Activated CD8-positive, alpha-beta memory T cell treated with anti-CD3 and anti-CD28 coated beads, Interleukin-2, amount 50 U/mL, for 48 hours (primary cell): Measurements from ENCODE around the gene PRKAG1.
A peak's percentile ranks its signal among the peaks of the same experiment; 100 is the strongest.

Experiments
- DNase-seq: peaks from one replicate; pipeline ENCODE4 v3.0.0-alpha.2; 2020

The PRKAG1 gene

DNA sequence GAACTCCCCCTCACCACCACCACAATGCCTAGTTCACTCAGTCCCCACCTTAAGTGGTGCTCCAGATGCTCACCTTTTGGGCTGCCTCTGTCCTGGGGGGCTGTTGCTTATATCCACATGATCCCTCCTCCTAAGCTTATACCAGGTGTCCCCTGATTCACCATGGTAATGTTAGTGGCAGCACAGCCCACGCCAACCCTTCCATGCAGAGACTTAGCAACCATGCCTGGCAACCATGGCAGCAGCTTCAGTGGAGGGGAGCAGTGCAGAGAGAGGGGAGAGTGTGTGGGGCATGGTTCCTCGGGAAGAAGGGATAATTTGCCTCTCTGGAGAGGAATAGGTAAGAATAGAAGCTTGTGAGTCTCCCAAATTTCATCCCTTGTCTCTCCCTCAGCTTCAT is 18.2 kb downstream of the PRKAG1 start:
- DNase-seq: no peak

DNA sequence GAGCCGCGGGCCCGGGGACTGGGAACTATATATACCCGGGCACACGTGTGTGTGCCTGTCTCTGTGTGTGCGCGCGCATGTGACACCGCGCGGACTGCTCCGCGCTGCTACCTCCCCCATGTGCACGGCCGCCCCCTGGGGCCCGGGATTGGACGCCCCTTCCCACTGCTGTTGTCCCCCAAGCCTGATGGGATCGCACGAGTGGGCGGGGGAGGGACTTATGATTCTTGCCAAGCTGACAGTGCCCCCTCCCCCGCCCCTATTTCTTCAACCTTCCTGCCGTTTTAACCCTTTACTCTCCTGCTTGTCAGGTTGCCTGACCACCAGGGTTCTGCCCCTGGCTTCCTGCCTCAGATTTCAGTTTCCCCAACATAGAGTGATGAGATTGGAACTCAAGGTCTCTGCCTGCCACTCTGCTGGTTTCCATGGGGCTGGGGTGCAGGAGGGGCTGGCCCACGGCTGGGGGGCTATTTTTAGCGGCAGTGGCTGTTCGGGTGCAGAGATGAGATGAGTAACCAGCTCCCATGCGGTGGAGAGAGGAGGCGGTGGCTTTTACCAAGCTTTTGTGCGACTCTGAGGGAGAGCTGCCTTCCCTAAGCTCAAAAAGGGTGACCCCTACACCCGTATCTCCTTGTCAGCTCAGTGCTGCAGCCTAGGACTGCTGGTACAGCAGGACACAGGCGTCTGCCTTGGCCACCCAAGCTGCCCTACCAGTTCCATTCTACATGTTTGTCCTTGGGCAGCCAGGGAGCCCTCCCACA is 19.0 kb downstream of the PRKAG1 start, which contains the start of gene DDN:
Gene DDN, minus strand, starts transcription at position 5 of the 761 bp plus-strand sequence. CDS start 88 bp downstream, outside the sequence.
- DNase-seq: peak; percentile 80

DNA sequence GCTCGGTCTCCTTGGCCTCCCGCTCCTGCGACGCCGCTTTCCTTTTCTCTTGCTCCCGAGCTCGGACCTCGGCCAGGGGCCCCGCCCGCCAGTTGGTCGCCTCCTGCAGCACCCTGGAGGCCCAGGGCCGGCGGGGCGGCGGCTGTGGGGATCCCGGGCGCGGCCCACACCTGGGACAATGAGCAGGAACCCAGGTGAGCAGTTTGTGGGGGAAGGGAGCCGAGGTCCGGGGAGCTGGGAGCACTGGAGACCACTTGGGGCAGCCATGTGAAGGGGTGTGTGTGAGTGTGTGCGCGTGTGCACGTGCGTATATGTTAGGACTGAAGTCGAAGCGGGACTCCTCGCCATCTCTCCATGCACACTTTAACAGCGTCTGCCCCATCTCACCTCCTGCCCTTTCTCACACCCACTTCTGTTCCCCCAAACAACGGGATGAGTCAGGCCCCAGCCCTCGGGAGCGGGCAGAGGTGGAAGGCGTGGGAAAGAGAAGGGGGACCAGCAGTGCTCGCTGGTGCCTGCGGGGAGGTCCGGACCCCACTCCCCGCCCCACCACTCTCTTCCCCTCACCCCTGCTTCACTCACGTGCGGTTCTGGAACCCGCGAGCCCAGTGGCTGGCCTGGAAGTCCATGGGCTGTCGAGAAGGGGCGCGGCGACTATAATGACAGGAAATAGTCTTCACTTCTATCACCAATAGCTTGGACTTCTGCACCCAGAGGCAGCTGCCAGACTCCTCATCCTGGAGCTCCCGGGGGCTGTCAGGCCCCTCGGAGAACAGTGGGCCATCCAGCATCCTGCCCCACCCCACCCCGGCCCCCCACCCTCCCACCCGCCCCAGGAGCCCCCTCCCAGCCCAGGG is 19.9 kb downstream of the PRKAG1 start:
- no peak for DNase-seq

DNA sequence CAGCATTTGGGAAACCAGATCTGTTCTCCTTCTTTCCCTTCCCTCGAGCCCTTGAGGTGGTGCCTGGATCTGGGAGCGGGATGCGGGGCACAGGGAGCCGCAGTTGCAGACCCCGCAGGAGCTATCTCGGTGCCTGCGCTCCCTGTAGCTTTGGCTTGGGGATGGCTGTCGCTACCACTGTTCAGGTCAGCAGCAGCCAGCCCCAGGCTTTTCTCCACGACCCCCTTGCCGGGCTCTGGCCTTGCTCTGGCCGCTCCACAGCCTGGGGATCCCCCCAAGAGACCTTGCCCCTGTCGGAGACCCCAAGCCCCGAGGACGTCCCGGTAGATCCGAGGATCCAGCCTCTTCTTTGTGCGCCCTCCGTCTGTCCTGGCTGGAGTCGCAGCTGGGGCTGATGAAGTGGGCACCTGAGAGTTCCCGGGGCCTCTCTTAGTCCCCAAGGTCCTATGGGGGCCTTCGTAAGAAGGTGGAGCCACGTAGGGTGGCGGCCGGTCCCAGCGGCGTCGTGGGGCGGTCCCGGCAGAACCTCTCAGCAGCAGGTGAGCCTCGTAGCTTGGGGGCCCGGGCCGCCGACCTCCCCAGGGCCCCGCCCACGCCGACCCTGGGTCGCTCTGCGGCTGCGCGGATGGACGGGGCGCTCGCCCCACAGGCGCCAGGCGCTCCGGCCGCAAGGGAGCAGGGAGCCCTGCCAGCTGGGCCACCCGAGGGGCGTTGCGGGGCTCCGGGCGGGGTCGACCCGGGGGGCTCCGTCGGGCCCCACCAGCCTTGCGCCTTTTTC is 20.7 kb downstream of the PRKAG1 start:
- DNase-seq: peak; percentile 75

- peak; percentile 83 for DNase-seq
Measured at GRCh38 chr12:48996794-48997718, 21.5 kb downstream of the PRKAG1 start.

DNA sequence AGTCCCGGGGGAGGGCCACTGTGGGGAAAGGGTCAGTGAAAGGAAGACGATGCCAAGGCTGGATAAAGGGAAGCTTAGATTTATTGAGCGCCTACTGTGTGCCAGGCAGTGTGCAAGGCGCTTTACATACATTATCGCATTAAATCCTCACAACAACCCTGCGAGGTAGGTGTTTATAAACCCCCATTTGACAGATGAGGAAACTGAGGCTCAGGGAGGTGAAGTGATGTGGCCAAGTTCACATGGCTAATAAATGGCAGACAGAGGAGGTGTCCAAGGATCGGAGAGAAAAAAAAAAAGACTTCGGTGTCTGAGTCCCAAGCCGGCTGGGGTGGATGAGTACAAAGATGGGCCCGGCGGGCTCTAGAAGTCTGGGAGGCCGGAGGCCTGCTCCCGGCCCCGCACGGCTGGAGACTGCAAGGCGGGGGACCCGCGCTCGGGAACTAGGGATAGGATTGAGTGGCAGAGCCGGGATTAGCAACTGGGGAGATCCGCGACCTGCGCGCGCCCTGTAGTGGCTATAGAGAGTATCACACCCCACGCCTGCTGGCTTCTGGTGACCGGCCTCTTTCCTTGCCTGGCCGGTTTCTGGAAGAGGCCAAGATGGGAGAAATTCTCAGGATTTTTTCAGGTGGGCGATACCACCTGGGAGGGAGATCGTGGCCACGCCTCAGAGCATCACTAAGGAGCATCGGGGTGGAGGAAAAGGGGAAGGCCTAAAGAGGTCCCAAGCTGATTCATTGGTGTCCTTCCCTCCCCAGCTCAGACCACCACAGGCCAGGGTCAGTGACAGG is 23.3 kb downstream of the PRKAG1 start:
- peak; percentile 78 for DNase-seq

- DNase-seq: no peak
Measured at GRCh38 chr12:48994224-48995085, 24.1 kb downstream of the PRKAG1 start.

DNA sequence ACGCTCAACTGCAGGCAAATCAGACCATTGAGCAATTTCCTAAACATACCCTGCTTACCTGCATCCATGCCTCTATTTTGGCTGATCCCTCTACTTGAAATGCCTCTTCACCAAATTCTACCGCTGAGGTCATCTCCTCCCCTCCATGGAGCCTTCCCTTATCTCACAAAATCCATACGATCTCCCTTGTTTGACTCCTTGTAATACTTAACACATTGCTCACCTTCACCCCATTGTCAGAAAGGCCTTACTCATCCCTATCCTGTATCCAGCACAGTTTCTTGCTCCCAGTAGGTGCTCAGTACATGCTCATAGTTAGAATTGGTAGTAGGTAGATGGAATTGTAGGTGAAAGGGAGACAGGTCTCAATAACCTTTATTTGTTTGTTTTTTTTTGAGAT is 24.8 kb downstream of the PRKAG1 start:
- no peak for DNase-seq

DNA sequence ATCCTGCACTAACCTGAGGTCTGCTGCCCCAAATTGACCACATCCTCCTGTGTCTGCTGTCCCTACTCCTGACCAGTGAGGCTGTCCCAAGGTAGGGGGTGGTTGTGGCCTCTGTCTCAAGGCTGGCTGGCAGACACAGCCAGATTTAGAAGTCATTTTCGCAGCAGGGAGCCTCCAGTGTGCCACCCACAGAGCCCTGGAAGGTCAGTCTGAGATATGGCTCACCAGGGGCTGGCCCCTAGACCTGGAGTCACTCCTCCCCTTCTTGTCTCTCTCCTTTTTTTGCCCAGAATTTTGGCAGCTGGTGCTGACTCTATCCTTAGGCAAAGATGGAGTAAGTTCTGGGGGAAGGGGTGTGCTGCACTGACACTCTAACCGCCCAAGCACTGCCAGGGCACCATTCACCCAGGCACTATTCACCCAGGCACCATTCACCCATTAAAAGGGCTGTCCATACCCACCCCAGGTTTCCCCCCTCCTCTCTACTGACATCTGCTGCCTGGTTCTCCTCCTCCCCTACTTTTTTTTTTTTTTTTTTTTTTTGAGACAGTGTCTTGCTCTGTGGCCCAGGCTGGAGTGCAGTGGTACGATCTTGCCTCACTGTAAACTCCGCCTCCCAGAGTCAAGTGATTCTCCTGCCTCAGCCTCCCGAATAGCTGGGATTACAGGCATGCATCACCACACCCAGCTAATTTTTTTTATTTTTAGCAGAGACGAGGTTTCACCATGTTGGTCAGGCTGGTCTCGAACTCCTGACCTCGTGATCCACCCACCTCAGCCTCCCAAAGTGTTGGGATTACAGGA is 27.1 kb downstream of the PRKAG1 start:
- no peak for DNase-seq

DNA sequence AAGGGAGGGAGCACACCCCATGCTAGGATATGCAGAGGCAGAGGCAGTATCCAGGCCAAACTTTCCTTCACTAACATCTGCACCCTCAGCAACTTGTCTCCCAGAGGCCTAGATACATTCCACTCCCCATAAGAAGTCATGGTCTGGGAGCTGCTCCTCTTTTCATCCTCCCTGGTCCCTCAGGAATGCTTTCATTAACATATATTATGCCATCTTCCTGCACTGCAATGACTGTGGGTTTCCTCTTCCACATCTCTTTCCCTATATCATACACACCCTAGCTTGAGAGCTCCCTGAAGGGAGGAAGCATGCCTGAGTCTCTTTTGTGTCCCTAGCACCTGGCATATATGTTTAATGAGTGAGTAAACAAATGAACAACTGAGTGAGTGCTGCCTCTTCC is 28.0 kb downstream of the PRKAG1 start:
- DNase-seq: no peak

- peak; percentile 97 for DNase-seq
Measured at GRCh38 chr12:48988030-48988649, 30.4 kb downstream of the PRKAG1 start.

DNA sequence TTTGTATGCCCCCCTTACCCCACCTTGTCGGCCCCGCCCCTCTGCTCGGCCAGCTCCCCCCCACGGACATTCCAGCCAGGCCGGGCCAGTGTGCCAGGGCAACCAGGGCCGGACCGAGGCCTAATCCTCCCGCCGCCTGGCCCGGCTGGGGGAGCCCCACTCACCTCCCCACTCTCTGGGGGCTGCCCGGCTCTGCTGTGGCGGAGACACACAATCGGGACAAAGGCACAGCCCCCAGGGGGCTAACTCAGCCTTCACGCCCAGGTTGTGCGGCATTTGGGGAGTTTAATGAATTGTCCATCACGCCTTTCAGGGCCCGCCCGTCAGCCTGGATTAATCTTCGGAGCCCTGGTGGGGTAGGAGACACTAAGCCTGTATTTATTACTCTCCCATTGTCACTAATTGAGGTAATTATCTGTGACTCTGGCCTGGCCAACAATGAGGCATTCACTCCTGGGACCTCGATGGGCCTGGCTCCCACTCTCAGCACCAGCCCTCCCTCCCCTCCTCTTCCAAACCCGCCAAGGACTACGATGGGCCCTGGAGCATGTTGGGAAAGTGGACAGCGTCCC is 31.8 kb downstream of the PRKAG1 start:
- no peak for DNase-seq

DNA sequence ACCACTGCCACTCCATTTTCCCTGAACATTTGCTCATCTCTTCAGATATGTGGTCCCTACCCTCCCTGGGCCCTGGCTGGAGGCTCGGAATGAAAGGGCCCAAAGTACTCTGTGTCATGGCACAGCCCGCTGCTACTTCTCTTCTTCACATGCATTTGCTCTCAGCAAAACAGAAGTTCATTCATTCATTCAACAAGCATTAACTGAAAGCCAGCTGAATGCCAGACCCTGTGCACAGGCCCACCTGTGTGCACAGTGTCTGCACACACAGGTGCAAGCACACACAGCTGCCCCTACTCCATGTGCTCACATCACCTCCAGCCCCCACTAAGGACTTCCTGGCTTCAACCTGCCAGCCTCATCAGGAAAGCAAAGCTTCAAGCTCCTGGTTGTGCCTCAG is 32.7 kb downstream of the PRKAG1 start:
- DNase-seq: no peak

- no peak for DNase-seq
Measured at GRCh38 chr12:48985475-48985897, 33.1 kb downstream of the PRKAG1 start.

DNA sequence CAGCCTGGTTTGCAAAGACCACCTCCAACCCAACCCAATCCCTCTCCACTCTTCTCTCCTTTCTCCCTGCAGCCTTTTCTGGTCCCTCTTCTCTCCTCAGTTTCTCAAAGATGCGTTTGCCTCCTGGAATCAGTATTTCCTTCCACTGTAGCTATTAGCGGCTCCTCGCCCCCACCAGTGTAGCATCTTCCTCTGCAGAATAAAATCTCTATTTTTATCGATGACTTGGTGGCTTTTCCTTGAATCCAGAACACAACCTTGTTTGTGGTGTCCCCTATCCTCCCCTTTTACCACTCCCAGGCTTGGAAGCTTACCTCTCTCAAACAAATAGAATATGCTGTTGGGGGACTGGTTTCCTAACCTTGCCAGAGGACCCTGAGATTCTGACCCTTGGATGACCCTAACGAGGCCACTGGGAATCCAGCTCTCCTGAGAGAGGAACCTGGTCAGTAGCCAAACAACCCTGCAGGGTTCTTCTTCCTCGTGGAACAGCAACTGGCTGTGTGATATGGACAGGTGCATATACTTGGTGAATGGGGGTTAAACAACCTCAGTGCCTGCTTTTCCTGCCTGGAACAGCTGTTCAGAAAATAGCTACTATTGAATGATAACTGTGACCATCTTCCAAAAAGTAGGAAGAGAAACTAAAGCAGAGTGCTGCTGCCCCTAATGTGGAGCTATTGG is 36.0 kb downstream of the PRKAG1 start:
- DNase-seq: no peak

- no peak for DNase-seq
Measured at GRCh38 chr12:48981757-48982157, 36.8 kb downstream of the PRKAG1 start.

DNA sequence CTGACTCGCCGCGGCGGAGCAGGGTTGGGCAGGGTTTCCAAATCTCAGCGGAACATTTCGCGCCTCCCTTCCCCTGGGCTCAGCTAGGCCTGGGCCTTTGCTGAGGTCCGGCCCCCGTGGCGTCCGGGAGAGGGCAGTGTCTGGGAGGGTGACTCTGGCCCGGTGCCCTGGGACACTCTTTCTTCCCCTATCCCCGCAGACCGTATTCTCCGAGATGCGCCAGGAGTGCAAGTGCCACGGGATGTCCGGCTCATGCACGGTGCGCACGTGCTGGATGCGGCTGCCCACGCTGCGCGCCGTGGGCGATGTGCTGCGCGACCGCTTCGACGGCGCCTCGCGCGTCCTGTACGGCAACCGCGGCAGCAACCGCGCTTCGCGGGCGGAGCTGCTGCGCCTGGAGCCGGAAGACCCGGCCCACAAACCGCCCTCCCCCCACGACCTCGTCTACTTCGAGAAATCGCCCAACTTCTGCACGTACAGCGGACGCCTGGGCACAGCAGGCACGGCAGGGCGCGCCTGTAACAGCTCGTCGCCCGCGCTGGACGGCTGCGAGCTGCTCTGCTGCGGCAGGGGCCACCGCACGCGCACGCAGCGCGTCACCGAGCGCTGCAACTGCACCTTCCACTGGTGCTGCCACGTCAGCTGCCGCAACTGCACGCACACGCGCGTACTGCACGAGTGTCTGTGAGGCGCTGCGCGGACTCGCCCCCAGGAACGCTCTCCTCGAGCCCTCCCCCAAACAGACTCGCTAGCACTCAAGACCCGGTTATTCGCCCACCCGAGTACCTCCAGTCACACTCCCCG is 37.4 kb downstream of the PRKAG1 start:
- DNase-seq: no peak
